ENCODE measurements around the gene SMIM27. TPM values are rescaled to one million over a fixed set of nuclear protein-coding genes. Genes with fewer than 3 reads are reported as not detected.
"Not testable (repeated sequence)": the region's sequence is repeated elsewhere in the genome, so short reads cannot be mapped to it uniquely, and the experiment has no call there.

SMIM27 gene
- total RNA-seq, 1 donor from 2014 or later = 4.1 TPM

DNA sequence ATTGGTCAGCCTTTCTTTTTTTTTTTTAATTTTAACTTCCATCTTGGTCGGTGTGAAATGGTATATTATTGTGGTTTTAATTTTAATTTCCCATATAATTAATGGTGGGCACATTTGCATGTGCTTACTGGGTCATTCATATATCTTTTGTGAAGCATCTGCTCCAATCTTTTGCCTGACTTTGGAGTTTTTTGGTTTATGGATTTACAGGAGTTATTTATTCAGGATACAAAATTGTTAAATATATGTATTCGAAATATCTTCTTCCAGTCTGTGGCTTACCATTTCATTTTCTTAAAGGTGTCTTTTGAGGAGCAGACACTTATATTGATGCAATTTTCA lies 25.4 kb upstream of the SMIM27 start:
- no peak for TF ChIP-seq CTCF (IDR thresholded peaks at IDR 0.05; ENCODE audit: insufficient read depth, low read length, poor library complexity, severe bottlenecking)
- Histone ChIP-seq H3K27me3 (ENCODE audit: control insufficient read depth, insufficient read depth, low read length) (no peaks in the 10 kb centered on the region), H3K4me3 (ENCODE audit: low read depth, low read length) (peak overlapping the region; percentile 60), H3K36me3 (ENCODE audit: control insufficient read depth, insufficient read depth, low read length) (no peaks in the 10 kb centered on the region)
- DNase-seq (ENCODE audit: low read depth) = no peak

- DNase-seq (ENCODE audit: low read depth) = no peak
- no peaks in the 10 kb centered on the region for H3K27me3 ChIP-seq (ENCODE audit: control insufficient read depth, insufficient read depth, low read length)
- TF ChIP-seq CTCF (IDR thresholded peaks at IDR 0.05; ENCODE audit: insufficient read depth, low read length, poor library complexity, severe bottlenecking) = no peak
- no peaks in the 10 kb centered on the region for H3K36me3 ChIP-seq (ENCODE audit: control insufficient read depth, insufficient read depth, low read length)
- no peak overlapping the region for H3K4me3 ChIP-seq (ENCODE audit: low read depth, low read length)
These were observed 18.8 kb upstream of the SMIM27 start for GRCh38 chr9:32533336-32533735.

DNA sequence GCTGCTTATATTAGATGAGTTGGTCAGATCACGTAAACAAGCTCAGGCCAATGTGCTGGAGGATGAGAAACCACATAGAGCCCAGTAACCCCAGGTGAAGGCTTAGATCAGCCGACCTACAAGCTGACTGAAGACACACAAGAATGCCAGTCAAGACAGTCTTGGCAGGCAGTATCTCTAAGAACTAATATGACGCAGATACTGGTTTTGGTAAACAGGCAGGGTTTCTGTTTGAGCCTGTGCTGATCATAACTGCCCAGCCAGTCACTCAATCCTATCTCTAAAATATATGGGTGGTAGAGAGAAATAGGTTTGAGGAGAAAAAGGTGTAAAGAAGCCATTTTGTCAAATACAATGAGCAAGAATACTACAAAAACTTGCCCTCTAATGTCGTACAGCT lies 18.3 kb upstream of the SMIM27 start:
- H3K36me3 ChIP-seq (ENCODE audit: control insufficient read depth, insufficient read depth, low read length) = no peaks in the 10 kb centered on the region
- no peak for DNase-seq (ENCODE audit: low read depth)

DNA sequence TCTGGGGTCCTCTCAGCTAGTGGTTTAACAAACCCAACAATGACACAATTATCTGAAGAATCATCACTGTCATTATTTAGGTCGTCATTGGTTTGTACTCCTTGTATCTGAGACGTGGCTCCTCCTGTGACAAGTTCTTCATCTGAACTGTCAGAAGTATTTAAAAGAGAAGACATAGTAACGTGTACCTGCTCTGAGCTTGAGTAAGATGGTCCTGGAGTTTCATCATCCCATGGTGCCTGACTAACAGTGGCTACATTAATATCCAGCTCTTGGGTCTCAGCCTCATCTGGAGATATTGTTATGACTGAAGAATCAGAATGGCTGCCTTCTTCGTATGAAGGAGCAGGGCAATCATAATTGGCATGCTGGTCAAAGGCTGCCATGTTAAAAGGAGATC lies 9.1 kb upstream of the SMIM27 start:
- TF ChIP-seq CTCF (IDR thresholded peaks at IDR 0.05; ENCODE audit: insufficient read depth, low read length, poor library complexity, severe bottlenecking) = no peak
- no peak for DNase-seq (ENCODE audit: low read depth)
- H3K4me3 ChIP-seq (ENCODE audit: low read depth, low read length) = no peak overlapping the region
- no peaks in the 10 kb centered on the region for H3K27me3 ChIP-seq (ENCODE audit: control insufficient read depth, insufficient read depth, low read length)
- no peaks in the 10 kb centered on the region for H3K36me3 ChIP-seq (ENCODE audit: control insufficient read depth, insufficient read depth, low read length)

More for the DNA sequence above, 18.3 kb upstream of the SMIM27 start:
- Histone ChIP-seq H3K27me3 (ENCODE audit: control insufficient read depth, insufficient read depth, low read length) (no peaks in the 10 kb centered on the region), H3K4me3 (ENCODE audit: low read depth, low read length) (no peak overlapping the region)
- TF ChIP-seq CTCF (IDR thresholded peaks at IDR 0.05; ENCODE audit: insufficient read depth, low read length, poor library complexity, severe bottlenecking) = no peak

- DNase-seq (ENCODE audit: low read depth) = no peak
- Histone ChIP-seq H3K27me3 (ENCODE audit: control insufficient read depth, insufficient read depth, low read length) (no peaks in the 10 kb centered on the region), H3K36me3 (ENCODE audit: control insufficient read depth, insufficient read depth, low read length) (no peaks in the 10 kb centered on the region), H3K4me3 (ENCODE audit: low read depth, low read length) (no peak overlapping the region)
- TF ChIP-seq CTCF (IDR thresholded peaks at IDR 0.05; ENCODE audit: insufficient read depth, low read length, poor library complexity, severe bottlenecking) = no peak
These were observed 6.2 kb upstream of the SMIM27 start for GRCh38 chr9:32545884-32546283.

GRCh38 chr9:32548213-32548612 lies 3.9 kb upstream of the SMIM27 start:
- not testable (repeated sequence) for H3K27me3 ChIP-seq (ENCODE audit: control insufficient read depth, insufficient read depth, low read length)

More at GRCh38 chr9:32548213-32548612, 3.9 kb upstream of the SMIM27 start:
- not testable (repeated sequence) for H3K4me3 ChIP-seq (ENCODE audit: low read depth, low read length); DNase-seq (ENCODE audit: low read depth); H3K36me3 ChIP-seq (ENCODE audit: control insufficient read depth, insufficient read depth, low read length)

Measured in kidney epithelial cell (primary cell).